GM21447 (cell line): ENCODE measurements around the gene KCNJ8.
"Not testable (repeated sequence)": the region's sequence is repeated elsewhere in the genome, so short reads cannot be mapped to it uniquely, and the experiment has no call there.

Source experiments
- ATAC-seq: cut with Tn5 transposase; IDR thresholded peaks from one replicate; pipeline ENCODE4 v1.9.1; 2021; ENCODE audit not compliant: unreplicated experiment

Gene KCNJ8

DNA sequence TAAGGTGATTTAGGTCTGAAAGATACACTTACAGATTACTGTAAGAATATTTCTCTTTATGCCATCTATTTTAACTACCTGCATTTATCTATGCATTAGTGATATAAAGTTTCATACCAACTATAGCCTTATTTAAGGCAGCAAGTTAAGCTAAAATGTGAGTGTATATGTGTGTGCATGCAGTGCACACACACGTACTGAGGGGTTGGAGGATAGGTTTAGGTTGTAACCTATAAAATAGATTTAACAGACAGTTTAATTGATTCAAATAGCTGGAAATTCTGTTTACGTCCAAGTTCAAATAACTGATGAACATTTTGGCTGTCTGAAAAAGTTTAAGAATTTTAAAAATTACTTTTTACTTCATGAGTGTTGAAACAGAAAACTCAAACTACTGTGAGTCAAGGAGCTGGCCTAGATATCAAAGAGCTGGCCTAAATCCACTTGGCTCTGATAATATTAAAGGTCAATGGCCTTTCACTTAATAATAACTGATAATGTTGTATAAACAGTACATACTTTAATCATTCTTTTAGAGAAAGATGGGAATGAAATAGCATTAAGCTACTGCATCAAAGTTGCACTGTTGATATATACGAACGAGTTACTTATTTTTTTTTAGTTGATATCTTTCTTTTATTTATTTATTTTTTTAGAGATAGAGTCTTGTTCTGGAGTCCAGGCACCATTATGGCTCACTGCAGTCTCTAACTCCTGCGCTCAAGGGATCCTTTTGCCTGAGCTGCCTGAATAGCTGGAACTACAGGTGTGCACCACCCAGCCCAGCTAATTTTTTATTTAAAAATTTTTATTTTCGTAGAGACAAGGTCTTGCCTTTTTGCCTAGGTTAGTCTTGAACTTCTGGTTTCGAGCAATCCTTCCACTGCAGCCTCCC lies 13.8 kb upstream of the KCNJ8 start:
- no peak for ATAC-seq

GRCh38 chr12:21786041-21786531 lies 11.6 kb upstream of the KCNJ8 start:
- no peak for ATAC-seq

- not testable (repeated sequence) for ATAC-seq
These were observed 8.2 kb upstream of the KCNJ8 start for GRCh38 chr12:21782723-21783122.

GRCh38 chr12:21780786-21781185 lies 6.3 kb upstream of the KCNJ8 start:
- no peak for ATAC-seq

DNA sequence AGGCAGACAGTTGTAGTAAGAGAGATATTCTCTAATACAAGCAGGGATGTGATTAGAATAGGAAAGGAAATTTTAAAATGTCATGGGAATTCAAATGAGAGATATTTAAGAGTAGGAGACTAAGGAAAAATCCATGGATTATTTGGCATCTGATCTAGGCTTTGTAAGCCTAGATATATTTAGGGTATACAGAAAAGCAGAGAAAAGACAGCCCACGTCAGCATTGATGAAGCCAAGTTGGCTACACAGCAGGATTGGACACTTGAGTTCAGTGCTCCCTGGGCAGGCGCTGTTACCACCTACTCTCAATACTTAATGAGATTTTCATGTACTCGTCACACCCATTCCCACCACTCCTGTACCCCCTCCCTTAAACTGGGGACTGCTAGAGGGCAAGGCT lies 1.7 kb upstream of the KCNJ8 start:
- no peak for ATAC-seq

GRCh38 chr12:21775133-21775820 lies 771 bp upstream of the KCNJ8 start:
- ATAC-seq, result no peak

DNA sequence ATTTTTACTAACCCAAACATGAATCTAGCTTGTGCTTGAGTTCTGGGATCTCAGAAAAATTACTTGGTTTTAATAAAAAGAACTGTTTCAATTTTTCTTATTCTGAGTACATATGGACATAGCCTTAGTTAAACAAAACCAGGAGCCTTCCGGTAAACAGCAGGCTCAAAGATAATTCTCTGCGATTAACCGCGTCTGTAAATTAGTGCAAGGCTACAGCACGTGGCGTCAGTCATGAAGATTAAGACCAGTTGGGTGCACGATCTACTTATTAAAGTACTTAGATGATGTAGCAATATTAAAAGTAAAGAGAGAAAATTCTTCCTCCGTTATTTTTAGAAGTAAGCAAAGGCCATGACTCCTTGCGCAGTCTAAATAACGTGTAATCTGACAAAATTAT lies 700 bp downstream of the KCNJ8 start:
- no peak for ATAC-seq

DNA sequence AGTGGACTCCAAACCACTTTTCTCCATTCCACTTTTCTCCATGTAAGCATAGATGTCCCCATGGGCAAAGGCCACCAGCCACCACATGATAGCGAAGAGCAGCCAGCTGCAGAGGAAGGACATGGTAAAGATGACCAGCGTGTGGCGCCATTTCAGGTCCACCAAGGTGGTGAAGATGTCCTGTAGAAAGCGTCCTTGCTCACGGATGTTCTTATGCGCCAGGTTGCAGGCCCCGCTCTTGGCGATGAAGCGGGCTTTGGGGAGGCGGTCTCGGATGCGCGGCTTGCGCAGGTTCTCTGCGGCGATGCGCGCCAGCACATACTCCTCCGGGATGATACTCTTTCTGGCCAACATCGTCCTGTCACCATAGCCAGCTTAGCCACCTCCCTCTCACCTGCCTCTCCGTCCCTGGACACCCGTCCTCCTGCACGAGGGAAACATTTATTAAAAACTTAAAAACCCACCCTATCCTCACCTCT lies 1.2 kb downstream of the KCNJ8 start:
- ATAC-seq, result no peak

- no peak for ATAC-seq
These were observed 3.2 kb downstream of the KCNJ8 start for GRCh38 chr12:21771311-21771710.

DNA sequence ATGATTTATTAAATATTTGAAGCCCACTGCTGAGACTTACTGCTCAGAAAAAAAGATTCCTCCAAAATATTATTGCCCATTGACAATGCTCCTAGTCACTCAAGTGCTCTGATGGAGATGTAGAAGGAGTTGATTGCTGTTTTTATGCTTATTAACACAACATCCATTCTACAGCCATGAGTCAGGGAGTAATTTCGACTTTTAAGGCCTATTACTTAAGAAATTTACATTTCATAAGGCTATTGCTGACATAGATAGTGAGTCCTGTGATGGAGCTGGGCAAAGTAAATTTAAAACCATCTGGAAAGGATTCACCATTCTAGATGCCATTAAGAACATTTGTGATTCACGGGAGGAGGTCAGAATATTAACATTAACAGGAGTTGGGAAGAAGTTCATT lies 5.2 kb downstream of the KCNJ8 start:
- ATAC-seq, result no peak

GRCh38 chr12:21766403-21766802 lies 8.1 kb downstream of the KCNJ8 start:
- no peak for ATAC-seq

DNA sequence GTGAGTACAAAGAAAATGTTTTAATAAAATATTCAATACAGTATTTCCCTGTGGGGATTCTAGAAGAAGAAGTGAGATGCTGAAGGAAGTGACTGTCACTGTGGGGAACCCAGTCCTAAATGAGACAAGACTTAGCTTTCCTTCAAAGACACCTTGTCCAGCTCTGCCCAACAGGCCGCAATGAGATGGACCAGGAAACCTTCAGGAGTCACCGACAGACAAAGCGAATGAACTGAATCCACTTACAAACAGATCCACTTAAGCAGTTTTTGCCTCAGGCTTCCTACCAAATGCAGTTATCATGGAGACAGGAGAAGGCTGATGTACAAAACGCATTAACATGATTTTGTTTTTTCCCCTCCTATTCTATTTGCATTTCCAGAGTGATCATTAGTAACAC lies 9.6 kb downstream of the KCNJ8 start:
- ATAC-seq, result no peak

DNA sequence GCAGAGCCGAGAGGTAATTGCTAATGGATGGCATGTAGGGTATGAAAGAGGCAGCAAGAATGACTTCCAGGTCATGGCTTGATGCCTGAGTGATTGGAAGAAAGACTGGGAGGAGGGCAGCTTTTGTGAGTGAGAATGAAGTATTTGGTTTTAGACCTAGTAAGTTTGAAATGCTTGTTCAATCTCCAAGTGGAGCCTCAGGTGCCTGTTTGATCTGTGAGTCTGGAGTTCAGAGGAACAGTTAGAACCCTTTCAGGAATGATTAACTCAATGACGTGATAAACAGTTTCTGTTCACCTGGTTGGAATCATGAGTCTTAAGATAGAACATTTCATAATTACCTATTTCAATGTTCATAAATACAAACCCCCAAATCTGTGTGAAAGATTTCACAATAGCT lies 10.4 kb downstream of the KCNJ8 start:
- no peak for ATAC-seq

DNA sequence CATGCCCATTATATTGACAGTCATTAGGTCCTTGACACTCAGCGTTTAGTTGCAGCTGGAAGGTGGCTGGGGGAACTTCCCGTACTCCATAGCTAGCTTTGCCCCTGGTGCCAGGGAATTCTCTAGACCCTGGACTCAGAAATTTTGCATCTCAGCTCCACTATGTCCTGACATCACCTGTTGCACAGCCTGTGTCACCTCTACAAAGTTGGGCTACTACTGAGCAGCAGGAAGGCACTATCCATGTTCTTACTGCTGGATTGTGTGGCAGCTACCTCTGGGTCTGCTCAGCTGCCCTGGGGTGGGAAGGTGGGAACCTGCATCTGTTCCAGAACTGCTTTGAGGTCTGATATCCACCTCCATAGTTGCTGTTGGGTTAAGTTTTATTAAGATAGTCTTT lies 11.0 kb downstream of the KCNJ8 start:
- ATAC-seq, result no peak

DNA sequence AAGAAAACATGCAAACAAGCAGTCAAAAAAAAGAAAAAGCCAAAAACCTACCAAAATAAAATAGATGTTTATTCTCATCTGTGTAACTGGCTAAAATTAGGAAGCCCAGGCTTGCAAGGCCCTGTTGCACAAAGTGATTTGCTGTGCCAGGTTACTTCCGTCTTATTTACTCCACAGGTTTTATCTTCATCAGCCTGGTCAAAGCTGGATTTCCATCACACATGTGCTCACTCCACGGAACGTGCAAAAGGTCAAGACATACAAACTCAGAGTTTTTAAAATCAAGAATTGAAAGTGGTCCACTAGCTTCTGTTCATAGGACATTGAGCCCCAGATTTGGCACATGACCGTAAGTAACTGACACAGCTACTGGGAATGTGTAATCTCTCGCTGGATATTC lies 14.8 kb downstream of the KCNJ8 start:
- ATAC-seq, result no peak

- ATAC-seq, result no peak
These were observed 16.8 kb downstream of the KCNJ8 start for GRCh38 chr12:21757735-21758134.

- no peak for ATAC-seq
These were observed 17.8 kb downstream of the KCNJ8 start for GRCh38 chr12:21756699-21757098.

GRCh38 chr12:21751517-21751916 lies 23.0 kb downstream of the KCNJ8 start:
- no peak for ATAC-seq

GRCh38 chr12:21745258-21745657 lies 29.2 kb downstream of the KCNJ8 start:
- no peak for ATAC-seq

DNA sequence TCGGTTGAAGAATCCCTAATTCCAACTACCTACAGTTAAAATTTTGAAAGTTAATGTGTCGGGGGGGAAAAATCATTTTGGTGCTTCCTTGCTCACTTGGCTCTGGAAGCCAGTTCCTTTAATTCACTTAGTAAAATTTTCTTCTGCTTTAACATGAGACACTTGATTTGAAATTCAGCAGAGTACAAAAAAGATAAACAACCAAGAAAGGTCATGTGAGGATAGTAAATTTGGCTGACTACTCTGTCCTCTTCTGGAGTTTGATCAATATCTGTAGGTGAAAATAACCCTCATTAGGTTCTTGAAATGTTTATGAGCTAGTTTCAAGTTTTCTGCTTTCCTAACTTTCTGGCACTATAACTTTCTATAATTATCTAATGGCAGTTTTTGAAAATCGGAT lies 43.4 kb downstream of the KCNJ8 start:
- no peak for ATAC-seq

DNA sequence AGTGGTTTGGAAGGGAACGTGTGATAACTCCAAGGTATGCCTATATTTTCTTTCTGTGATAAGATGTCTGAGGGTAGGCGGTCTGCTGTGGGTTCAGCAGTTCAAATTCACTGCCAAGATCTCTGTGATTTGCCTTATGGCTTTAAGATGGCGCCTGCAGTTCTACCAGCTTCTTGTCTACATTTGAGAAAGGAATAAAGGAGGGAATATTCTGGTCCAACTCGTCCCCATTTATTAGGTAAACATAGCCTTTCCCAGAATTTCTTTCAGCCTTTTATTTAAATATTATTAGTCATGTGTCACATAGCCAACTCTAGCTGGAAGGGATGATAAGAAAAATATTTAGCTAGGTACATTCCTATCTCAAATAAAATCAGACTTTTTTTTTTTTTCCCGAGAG lies 48.8 kb downstream of the KCNJ8 start:
- no peak for ATAC-seq
